A172 (cell line): ENCODE measurements around the gene TAS2R19. TPM values are rescaled to one million over a fixed set of nuclear protein-coding genes. Genes with fewer than 3 reads are reported as not detected.
A peak's percentile ranks its signal among the peaks of the same experiment; 100 is the strongest.
"Not testable (repeated sequence)": the region's sequence is repeated elsewhere in the genome, so short reads cannot be mapped to it uniquely, and the experiment has no call there.

ENCODE experiments used
- DNase-seq: peaks from one replicate; pipeline ENCODE4 v3.0.0-alpha.2; 2015; ENCODE audit warnings: low spot score
- total RNA-seq: library from RNA; depleted of rRNA; stranded (reverse); fragments of >200 nt; shearing (Covaris generic); gene quantifications from 2 replicates; pipeline ENCODE4 v1.2.3, GENCODE V29; 2014; rRNA removed

Gene TAS2R19, protein sequence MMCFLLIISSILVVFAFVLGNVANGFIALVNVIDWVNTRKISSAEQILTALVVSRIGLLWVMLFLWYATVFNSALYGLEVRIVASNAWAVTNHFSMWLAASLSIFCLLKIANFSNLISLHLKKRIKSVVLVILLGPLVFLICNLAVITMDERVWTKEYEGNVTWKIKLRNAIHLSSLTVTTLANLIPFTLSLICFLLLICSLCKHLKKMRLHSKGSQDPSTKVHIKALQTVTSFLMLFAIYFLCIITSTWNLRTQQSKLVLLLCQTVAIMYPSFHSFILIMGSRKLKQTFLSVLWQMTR
- 0.12 and 1.3 TPM in 2 replicates for total RNA-seq

DNA sequence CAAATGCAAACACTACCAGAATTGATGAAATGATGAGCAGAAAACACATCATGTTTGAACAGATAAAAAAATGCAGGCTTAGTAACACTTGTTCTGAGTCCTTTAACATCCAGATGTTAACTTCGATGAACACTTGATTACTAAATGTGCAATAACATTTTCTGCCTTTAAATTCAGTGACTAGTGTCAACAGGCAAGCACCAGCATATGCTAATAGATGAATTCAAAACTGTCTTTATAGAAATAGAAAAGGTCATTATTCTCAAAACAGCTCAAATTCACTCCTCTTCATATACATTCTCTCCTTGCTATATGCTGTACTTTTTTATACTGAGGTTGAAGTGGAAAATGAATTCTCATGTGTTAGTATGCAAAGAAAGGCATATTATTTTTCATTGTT, at the start of gene TAS2R19:
TSS of gene TAS2R19 (minus strand) at position 101 of the 400 bp plus-strand sequence. CDS start at position 52, 49 bp downstream.
- no peak for DNase-seq

DNA sequence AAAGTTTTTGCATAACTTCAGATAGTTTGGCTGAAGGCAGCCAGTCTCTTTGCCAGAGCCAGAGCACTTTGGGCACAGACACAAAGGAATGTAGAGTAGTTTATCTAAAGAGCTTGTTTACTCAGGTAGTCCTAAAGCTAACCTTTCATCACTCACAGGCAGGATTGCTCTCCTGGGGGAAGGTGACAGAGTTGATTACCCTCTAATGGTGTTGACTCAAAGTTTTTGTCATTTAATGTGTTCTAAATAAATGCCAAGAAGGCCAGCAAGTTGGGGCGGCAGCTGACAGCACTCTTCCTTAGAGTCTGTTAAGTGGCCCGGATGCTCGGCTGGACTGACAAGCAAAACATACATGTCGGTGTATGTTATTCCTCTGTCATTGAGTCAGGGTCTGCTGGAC, 49.0 kb upstream of the TAS2R19 start:
- DNase-seq: no peak

DNA sequence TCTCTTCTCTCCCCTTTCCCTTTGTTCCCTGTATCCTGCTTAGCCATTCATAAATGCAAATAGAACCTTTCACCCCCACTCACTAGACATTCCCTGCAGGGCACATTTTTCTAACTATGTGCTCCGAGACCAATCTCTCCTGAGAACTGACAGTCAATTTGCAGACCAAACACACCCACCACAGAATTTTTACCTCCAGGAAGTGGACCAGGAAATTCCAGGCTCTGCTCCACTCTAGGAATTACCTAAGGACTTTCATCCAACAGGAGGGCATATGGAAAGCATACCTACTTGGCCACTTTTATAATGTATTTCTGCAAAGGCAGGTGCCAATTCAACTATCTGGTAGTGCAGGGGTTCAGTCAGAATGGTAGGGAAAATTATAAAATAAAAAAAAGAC, 48.6 kb upstream of the TAS2R19 start:
- DNase-seq: no peak

DNA sequence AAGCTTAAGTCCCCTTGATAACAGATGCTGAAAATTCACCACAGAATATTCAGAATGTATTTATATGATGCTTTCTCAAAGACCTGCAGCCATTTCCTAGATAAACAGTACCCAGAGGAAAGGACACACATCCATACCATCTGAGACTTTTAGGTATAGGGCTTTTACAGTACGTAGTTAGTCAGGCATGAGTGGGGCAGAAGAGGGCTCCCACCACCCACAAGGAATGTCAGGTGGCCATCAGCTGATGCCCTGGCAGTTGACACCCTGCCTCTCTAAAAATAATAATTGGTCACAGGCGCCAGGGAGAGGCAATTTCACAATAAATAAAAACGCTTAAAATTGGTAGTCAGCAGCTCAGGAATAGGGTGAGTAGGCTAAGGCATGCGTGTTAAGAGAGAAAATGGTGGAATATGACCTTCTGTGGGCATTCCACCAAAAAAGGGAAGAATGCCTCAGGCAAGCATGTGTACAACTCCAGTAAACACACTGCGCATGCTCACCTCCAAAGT, 47.5 kb upstream of the TAS2R19 start:
- no peak for DNase-seq

DNA sequence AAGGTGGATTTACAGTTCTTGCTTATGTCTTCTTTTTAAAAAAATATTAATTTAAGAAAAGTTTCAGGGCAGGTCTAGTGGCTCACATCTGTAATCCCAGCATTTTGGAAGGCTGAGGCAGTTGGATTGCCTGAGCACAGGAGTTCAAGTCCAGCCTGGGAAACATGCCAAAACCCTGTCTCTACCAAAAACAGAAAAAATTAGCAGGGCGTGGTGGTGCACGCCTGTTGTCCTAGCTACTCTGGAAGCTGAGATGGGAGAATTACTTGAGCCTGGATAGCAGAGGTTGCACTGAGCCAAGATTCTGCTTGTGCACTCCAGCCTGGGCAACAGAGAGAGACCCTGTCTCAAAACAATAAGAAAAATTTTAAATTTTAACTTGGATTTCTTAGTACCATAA, 45.1 kb upstream of the TAS2R19 start:
- peak; percentile 5 for DNase-seq

DNA sequence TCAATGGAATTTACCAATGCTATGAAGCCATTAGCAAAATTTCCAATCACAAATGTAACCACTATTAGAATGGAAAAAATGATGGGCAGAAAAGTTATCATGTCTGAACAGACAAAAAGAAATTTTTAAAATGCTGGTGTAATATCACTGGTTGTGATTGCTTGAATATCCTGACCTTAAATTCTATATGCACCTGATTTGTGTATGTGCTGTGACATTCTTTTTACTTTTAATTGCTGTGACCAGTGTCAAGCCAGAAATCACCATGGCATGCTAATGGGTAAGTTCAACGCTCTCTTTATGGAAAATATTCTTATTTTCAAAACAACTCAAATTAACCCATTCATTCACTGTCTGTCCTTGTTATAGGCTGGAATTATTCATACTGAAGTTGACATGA, 39.8 kb upstream of the TAS2R19 start, which contains the start of gene TAS2R46:
TSS of gene TAS2R46 (minus strand) at position 101 of the 400 bp plus-strand sequence. CDS start at position 101, 0 bp downstream.
- DNase-seq: not testable (repeated sequence)

DNA sequence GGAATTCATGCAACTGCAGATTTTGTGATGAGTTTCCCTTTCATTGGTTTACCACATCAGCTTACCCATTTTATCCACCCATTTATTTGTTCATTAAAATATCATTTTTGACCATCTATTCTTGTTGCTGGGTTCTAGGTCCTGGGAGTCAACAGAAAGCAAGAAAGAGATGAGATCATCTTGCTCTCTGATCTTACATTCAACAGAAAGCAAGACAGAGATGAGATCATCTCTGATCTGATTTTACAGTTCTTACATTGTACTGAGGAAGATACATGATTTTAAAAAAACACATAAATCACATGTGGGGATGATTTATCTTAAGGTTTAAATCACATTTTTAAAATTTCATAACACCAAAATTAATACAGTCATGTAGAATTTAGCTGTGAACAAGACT, 37.4 kb upstream of the TAS2R19 start:
- no peak for DNase-seq

DNA sequence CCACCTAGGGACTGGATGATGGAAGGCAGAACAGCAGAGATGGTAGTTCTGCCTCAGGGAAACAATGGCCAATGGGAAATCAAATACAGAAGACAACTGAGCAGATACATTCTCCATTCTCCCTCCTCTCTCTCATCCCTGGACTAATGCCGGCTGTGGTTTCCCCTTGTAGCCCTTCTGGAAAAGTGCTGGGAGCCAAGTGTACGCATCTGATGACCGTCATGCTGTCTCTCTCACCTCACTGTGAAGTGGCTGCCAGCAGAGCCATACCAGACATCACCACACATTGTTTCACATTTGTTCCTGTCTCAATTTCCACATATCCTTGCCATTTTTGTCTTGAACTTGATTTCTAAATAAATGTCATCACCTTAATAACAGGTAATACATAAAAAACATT, 36.6 kb upstream of the TAS2R19 start:
- no peak for DNase-seq

DNA sequence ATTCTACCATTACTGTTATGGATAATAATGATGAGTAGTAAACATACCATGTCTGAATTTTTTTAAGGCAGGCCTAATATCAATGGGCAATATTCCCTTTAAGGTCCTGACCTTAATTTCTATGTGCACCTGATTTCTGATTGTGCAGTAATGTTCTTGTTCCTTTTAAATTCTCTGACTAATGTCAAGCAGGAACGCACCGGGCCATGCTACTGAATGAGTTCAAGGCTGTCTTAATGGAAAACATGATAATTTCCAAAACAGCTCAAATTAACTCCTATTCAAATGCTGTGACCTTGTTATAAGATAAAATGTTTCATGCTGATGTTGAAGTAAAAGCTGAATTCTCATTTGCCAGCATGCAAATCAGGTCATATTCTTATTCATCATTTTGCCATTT, 32.9 kb upstream of the TAS2R19 start:
- DNase-seq: no peak

DNA sequence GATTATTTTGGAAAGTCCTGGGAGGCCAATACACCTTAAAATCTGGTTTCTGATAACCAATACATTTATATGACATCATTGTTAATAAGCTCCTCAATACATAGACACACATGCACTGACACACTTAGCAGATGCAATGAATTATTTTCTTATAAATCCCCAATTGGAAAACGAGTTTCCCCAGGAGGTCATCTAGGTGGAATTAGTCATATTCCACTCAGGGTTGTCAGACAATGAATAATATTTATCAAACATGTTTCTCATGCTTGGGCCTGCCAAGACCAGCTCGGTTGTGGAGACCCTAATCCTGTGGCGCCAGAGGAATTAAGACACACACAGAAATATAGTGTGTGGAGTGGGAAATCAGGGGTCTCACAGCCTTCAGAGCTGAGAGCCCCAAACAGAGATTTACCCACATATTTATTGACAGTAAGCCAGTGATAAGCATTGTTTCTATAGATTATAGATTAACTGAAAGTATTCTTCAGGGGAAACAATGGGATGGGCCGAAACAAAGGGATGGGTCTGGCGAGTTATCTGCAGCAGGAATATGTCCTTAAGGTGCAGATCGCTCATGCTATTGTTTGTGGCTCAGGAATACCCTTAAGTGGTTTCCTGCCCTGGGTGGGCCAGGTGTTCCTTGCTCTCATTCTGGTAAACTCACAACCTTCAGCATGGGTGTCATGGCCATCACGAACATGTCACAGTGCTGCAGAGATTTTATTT, 27.5 kb upstream of the TAS2R19 start:
- DNase-seq: not testable (repeated sequence)

DNA sequence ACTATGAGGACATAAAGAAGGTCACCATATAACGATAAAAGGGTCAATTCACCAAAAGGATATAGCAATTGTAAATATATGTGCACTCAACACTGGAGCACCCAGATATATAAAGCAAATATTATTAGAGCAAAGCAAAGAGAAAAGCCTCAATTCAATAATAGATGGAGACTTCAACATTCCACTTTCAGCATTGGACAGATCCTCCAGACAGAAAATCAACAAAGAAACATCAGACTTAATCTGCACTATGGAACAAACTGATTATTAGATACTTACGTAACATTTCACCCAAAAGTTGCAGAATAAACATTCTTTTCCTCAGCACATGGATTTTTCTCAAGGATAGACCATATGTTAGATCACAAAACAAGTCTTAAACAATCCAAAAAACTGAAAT, 18.9 kb upstream of the TAS2R19 start:
- not testable (repeated sequence) for DNase-seq

DNA sequence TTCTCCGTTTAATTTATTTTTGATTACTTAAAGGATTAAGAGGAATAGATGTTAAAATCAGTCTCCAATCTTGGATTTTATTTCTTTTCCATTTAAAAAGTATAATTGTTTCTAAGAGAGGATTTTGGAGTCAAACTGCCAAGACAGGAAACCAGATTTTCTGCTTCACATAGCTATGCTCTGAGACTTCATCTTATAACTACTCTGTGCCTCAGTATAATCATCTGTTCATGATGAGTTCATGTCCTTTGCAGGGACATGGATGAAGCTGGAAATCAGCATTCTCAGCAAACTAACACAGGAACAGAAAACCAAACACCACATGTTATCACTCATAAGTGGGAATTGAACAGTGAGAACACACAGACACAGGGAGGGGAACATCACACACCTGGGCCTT, 17.7 kb upstream of the TAS2R19 start:
- DNase-seq: no peak

DNA sequence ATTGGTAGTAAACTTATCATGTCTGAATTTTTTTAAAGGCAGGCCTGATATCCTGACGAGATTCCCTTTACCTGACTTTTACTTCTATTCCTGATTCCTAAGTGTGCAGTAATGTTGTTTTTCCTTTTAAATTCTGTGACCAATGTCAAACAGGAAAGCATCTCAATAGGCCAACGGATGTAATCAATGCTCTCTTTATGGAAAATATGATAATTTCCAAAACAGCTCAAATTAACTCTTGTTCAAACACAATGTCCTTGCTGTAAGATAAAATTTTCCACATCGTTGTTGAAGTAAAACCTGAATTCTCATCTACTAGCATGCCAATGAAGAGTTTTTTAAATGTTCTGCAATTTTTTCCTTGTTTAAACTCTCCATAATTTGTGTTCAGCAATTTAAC, 16.8 kb upstream of the TAS2R19 start:
- DNase-seq: no peak

DNA sequence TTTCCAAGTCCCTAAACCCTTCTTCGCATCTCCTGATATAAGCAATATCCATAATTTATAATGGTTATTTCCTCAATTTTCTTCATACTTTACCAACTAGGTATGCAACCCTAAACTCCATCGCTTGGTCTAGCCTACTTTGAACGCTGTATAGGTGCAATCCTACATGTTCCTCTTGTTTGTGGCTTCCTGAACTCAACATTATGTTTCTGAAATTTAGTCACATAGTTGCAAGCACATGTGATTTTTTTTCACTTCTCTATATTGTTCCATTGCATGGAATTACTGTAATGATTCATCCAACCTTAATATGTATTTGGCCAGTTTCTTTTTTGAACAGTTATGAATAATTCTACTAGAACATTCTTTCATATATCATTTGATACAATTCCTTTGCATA, 11.5 kb upstream of the TAS2R19 start:
- not testable (repeated sequence) for DNase-seq

DNA sequence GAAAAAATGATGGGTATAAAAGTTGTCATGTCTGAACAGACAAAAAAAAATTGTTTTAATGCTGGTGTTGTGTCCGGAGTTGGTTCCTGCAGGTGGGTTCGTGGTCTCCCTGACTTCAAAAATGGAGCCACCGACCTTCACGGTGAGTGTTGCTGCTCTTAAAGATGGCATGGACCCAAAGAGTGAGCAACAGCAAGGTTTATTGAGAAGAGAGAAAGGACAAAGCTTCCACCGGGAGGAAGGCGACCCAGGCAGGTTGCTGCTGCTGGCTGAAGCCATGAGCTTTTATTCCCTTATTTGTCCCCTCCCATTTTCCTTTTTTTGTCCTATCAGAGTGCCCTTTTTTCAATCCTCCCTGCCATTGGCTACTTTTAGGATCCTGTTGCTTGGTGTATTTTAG, 8.9 kb upstream of the TAS2R19 start, which contains the start of gene TAS2R31:
TSS of gene TAS2R31 (minus strand) at position 101 of the 400 bp plus-strand sequence. CDS start at position 29, 72 bp downstream.
- no peak for DNase-seq

DNA sequence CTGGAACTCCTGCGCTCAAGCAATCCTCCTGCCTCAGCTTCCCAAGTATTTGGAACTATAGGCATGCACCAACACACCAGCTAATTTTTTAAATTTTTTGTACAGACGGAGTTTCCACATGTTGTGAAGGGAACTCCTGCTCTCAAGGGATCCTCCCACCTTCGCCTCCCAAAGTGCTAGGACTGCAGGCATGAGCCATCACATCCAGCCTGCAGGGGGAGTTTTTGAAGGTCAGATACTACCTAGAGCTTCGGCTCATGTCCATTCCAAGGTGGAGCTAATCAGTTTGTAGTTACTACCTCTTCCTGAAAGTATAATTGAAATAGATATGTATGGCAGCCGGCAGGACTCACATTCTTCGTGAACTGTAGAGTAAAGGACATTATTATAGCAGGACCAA, 3.7 kb upstream of the TAS2R19 start:
- DNase-seq: no peak

DNA sequence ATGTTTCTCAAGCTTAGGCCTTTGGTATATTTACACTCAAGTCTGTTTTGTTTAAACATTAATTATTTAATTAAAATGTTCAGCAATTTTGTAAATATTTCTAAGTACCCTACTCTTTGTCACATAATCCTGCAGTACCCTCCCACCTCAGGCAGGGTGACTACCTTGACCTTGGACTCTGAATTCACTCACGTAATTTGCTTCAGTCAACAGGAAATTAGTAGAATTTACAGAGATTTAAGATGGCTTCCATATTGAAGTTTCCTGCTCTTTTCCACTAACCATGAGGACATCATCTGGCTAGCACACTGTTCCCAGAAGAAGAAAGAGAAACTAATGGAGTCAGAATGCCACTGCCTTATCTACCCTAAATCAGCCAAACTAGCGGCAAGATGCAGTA, 967 bp upstream of the TAS2R19 start:
- no peak for DNase-seq

DNA sequence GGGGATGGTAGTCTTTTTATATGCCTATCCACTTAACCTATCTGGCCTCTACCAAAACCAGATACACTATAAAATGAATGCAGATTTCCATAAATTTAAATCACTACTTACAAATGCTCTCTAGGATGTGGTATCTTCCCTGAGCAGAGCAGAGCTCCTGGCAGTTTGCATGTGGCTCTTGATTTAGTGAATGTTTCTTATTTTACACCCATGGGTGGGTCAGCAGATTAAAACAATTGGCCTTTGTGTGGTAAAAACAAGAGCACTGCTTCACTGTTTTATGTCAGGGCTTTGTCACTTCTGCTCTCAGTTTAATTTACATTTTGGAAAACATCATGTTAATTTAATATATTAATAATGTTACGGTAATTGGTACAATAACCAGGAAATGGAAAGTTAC, 5.5 kb downstream of the TAS2R19 start:
- DNase-seq: no peak

DNA sequence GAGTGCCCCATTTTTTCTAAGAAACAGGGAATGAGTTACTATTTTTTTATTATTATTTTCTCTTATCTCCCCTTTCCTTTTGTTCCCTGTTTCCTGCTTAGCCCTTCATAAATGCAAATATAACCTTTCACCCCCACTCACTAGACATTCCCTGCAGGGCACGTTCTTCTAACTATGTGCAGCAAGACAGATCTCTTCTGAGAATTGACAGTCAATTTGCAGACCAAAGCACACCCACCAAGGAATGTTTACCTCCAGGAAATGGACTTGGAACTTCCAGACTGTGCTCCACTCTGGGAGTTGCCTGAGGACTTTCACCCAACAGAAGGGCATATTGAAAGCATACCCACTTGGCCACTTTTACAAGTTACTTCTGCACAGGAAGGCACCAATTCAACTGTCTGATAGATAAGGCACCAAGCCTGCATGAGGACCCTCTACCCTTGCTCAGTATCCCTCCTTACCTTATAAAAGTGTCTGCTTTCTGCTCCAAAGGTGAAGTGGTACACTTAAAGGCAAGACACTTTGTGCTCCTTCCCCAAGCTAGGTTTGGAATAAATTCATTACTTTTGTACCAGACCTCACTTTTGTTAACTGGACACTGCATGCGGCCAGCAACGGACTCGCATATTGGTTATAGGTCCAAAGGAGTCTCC, 6.5 kb downstream of the TAS2R19 start:
- no peak for DNase-seq

DNA sequence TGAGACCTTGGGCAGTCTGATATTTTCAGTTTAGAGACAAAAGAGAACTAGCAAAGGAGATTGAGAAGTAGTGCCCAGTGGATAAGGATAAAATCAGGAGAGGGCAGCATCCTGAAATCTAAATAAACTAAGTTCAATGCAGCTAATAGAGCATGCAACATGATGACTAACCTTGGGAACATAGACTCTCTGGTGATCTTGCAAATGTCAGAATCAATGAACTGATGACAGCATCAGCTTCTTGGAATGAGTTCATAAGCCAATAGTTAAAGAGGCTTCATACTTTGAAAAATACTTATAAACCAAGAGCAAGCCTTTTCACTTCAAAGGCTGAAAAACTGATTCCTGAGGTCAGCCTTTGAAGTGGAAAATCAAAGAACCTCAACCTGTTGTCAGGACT, 8.2 kb downstream of the TAS2R19 start:
- no peak for DNase-seq

DNA sequence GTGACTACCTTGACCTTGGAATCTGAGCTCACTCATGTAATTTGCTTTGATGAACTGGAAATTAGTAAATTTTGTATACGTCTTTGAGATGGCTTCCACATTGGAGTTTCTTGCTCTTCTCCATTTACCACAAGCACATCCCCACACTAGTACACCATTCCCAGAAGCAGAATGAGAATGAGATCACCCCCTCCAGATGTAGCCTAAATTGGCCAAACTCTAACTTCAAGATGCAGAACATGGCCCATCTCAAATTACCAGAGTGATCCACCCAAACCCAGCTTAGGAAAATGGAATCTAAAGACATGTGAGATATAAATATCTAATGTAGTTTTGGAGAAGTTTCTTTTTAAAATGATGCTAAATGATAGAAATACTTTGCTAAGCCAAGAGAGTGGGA, 14.8 kb downstream of the TAS2R19 start:
- DNase-seq: no peak

DNA sequence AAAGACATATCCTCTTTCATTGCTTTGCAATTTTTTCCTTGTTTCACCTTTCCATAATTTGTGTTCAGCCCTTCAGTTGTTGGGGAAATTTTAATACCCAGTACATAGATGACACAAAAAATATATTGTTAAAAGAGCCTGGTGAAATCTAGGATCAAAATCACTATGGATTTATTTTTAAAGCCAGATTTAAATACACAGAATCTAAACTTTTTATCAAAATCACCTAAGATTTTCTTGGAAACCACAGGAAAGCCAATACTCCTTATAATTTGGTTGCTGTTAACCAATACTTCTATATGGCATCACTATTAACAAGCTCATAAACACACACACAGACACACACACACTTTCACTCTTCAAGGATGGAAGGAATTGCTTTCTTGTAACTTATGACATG, 24.2 kb downstream of the TAS2R19 start, which contains the start of gene TAS2R20:
TSS of gene TAS2R20 (minus strand) at position 101 of the 400 bp plus-strand sequence. CDS start 429 bp downstream, outside the sequence.
- DNase-seq: no peak
